ENCODE data around the gene FBP1.
"Not testable (repeated sequence)": the region's sequence is repeated elsewhere in the genome, so short reads cannot be mapped to it uniquely, and the experiment has no call there.

The FBP1 gene

DNA sequence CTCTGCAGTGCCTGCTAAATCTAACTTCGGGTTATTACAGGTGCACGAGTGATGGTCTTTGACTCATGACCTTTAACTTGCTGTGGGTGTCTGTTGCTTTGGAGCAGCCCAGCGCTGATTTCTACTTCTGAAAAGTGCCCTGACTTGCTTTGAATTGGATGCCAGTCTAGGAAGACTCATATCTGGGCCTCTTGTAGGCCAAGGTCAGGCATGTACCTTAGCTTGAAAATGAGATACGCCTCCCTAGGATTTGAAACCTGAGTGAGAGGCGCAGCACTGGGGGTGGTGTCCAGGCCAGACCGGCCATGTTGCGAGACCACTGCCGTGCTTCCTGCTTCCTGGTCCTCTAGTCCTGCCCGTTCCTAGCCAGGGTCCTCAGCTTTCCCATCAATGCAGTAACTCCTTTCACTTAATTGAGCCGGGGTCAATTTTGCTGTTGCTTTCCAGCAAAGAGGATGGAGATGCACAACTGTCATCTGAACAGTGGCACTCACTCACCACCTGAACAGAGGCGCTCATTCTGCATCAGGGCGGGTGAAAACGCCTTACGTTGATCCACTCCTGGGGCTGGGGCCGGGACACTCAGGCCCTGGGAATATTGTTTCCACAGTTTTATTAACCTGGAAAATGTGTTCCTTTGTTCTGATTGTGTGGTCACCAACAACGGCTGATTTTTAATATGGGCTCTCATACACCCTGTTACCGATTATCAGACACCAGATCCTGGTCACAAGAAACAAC, 70.2 kb downstream of the FBP1 start:
- DNase-seq = no peak

DNA sequence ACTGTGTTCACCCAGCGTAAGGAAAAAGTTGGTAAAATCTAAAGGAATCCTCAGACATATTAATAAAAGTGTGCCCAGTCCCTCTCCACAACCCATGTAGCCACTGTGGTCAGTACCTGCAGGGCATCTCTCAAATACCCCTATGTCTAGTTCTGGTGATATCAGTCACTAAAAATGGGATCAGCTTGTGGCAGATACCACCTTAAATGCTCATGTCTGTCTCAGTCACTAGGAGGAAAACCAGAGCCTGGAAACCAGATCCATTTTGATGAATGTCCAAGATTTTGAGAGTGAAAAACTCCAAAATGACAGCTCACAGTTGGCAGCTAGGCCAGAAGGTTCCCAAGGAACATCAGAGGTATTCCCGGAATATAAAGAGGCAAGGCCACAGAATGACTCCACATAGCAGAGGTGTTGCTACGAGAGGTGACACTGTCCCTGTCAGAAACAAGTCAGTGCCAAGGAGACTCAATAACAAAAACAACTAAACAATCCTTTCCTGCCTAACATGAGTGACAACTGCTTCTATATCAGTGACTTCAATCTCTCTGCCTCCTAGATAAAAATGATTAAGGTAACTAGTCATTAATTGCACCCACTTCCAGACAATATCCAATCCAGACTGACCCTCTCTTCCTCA, 70.9 kb downstream of the FBP1 start:
- no peak for DNase-seq

DNA sequence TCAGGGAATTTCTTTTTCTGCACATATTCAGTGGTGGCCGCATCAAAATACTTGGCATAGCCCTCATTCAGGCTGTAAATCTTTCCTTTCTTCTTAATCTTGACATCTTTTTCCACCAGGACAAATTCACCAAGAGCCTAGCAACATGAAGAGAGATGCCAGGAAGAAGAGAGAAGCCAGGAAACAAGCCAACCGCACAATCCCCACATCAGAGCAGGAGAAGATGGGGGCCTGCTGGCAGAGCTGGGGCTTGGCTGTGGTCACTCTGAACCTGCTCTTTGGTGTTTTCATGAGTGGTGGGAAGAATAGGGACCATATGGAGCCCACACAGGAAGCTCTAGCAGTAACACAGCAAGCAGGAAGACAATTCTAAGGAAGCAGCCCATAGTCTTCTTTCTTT, 72.0 kb downstream of the FBP1 start:
- no peak for DNase-seq

GRCh38 chr9:94566550-94566949, 72.8 kb downstream of the FBP1 start:
- DNase-seq = no peak

DNA sequence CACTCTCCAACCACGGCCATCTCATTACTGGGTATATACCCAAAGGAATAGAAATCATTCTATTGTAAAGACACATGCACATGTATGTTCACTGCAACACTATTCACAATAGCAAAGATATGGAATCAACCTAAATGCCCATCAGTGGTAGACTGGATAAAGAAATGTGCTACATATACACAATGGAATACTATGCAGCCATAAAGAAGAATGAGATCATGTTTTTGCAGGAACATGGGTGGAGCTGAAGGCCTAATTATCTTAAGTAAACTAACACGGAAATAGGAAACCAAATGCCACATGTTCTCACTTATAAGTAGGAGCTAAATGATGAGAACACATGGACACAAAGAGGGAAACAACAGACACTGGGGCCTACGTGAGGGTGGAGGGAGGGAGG, 75.0 kb downstream of the FBP1 start:
- not testable (repeated sequence) for DNase-seq

DNA sequence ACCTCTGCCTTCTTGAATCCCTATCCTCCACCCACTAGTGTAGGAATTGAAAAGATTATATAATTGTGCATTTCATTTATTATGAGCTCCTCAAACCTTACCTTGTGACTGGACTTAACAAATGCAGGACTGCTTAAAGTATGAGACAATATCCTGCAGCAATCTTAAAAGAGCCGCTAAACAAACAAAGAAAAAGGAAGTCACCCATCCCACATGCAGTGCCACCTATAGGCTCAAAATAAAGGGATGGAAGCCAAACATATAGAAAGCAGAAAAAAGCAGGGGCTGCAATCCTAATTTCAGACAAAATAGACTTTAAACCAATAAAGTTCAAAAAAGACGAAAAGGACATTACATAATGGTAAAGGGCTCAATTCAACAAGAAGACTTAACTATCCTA, 75.8 kb downstream of the FBP1 start:
- DNase-seq = no peak

DNA sequence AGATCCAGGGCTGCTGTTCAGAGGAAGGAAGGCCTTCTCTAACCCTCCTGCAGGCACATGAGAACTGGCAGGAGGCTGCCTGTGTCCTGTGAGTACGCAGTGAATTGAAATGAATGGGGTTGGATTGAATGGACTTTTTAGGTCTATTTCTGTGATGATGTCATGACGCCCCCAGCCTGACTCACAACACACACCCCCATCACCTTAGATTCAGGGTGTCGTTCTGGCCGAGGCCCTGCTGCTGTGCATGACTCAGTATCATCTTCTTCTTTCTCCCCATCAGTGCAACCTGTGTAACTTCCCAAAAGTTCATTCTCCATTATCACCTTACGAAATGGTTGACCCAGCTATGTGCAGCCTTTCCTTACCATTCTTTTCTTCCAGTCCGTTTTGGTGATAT, 79.1 kb downstream of the FBP1 start:
- no peak for DNase-seq

DNA sequence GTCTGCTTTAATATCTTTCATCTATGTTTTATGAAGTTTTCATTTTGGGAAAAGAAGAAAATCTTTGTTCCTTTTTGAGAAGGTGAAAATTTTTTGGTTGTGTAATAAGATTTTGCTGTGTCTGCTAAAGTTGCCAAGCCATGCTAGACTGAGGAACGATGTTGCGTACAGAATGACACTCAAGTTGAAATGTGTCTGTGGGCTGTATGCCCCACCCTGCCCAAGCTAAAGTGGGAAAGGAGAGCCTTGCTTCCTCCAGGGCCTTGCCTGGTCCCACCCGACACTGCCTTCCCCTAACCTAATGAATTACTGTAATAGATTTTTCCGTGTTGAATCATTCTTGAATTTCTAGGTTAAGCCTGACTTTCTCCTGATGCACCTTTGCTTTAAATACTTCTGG, 81.9 kb downstream of the FBP1 start:
- DNase-seq = no peak

DNA sequence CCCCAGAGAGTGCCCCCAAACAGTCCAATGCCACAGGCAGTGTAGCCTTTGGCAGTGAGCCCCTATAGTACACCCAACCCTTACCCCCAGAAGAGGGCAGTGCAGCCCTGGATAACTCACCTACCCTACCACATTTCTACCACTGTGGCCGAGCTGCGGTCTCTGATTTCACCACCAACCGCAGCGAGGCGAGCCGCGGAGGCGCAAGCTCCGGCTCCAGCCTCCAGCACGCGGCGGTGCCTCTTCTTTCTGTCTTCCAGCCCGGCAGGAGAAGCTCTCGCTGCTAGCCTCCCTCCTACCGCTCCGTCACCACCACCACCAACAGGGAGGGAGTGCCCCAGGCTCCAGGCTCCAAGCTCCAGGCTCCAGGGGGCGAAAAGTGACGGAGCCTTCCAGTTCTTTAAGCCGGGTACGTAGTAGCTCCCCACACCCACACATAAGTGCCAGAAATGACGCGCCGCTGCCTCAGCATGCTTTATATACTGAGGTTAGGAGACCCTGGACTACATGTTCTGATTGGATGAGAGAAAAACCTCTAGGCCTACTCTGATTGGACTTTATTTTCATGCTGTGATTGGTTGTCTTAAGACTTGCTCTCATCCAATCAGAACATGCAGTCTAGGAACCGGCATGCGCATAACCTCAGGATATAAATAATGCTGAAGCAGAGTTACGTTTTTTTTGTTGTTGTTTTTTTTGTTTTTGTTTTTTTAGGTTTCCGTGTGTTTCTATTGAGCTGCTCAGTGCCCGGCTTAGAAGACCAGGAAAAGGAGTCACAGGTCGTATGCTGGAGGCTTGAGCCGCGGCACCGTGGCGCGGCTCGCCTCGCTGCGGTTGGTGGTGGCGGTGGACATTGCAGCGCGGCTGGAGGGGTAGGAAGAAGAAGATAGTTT, 84.6 kb downstream of the FBP1 start, which contains the start of gene PCAT7:
TSS of gene PCAT7 (plus strand) at position 645 of the 893 bp plus-strand sequence.
- no peak for DNase-seq

GRCh38 chr9:94554078-94554438, 85.3 kb downstream of the FBP1 start:
- DNase-seq = no peak

Data from DMS153 (cell line).